GM18909 (cell line): Measurements from ENCODE around the gene GFER.
A peak's percentile ranks its signal among the peaks of the same experiment; 100 is the strongest.
"Not testable (repeated sequence)": the region's sequence is repeated elsewhere in the genome, so short reads cannot be mapped to it uniquely, and the experiment has no call there.

ENCODE experiments used
- ATAC-seq: cut with Tn5 transposase; IDR thresholded peaks from one replicate; pipeline ENCODE4 v1.9.1; 2021; ENCODE audit warnings: mild to moderate bottlenecking; ENCODE audit not compliant: unreplicated experiment, poor library complexity

The GFER gene

DNA sequence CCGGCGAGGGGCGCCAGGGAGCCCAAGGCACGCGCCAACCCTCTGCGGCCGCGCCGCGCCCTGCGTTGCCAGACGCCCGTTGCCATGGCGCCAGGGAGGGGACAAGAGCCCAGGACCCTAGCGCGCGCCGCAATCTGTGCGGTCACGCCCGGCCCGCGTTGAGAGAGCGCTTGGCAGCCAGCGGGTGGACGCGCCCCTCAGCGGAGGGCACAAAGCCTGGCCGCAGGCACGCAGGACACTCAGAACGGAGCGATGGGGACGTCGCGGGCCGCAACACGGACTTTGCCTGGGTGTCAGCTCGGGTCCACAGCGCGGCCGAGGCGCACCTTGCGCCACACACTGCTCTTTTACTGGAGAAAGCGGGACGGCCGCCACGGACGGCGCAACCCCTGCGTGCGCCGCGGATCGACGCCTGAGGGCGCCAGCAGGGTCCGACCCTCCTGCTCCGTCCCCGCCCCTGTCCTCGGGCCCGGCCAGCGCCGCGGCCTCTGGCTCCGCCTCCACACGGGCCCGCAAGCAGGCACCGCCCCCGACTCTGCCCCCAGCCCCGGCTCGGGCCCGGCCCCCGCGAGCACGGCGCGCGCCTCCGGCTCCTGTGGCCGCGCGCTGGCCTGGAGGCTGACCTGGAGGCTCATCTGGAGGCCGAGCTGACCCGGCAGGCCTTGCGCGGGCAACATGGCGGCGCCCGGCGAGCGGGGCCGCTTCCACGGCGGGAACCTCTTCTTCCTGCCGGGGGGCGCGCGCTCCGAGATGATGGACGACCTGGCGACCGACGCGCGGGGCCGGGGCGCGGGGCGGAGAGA, at the start of gene GFER:
GFER (plus strand) TSS at position 650 of the 803 bp plus-strand sequence; CDS start at position 676, 26 bp downstream.
- ATAC-seq, result peak; percentile 83

DNA sequence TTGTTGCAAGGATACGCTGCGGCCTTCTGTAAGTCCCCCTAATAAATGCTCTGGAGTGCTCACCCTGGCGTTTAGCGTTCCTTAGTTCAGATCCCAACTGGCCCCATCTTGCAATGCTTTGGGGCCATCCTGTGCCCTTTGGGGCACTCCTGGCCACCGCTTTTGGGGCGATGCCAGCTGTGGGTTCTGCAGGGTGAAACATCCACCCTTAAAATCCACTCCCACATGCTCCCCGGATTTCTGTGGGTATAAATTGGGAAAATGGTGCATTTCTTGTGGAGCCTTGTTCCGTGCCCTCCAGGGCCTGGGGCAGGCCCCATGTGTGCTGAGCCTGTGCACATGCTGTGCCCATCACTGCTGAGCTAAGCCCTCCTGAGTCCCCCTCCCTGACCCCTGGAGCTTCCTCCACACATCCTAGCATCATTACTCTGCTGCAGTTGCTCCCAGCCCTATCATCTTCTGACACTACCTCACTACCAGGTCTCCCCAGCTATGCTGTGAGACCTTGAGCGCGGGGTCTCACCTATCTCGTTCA, 47.0 kb upstream of the GFER start:
- no peak for ATAC-seq

DNA sequence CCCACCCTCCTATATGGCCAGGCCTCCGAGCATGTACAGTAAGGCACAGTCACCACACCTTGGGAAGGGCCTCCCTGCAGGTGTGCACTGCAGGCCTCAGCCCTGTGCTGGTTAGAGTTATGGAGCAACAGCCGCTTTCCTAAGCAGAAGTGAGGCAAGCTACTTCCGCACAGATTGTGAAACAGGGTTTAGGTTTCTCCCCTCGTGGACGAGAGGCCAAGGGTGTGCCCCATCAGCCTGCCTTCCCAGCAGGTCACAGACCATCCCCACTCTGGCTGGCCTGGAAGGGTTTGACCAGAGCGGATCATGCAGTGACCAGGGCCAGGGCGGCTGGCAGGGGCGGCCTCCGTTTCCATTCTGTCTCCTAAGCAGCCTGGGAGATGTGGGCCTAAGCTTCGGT, 45.7 kb upstream of the GFER start:
- no peak for ATAC-seq

DNA sequence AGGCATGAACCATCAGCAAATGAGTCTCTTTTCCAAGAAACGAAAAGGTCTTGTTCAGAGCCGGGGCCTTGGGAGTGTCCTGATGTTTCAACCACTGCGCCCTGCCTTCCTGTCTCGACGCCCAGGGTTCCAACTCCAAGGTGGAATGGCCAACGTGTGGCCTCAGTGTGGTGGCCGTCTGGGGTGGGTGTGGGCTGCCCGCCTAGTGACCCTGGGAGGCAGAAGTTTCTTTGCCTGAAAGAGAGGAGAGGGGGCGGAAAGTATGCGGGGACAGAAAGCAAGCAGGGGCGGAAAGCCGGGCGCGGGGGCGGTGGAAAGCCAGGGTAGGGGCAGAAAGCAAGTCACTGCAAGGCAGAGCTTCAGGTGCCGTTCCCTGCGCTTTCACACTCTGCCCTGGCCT, 45.1 kb upstream of the GFER start:
- no peak for ATAC-seq

DNA sequence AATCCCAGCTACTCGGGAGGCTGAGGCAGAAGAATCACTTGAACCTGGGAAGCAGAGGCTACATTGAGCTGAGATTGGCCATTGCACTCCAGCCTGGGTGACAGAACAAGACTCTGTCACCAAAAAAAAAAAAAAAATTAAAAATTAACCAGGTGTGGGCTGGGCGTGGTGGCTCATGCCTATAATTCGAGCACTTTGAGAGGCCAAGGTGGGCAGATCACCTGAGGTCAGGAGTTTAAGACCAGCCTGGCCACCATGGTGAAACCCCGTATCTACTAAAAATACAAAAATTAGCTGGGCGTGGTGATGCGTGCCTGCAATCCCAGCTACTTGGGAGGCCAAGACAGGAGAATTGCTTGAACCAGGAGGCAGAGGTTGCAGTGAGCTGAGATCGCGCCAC, 44.2 kb upstream of the GFER start:
- not testable (repeated sequence) for ATAC-seq

DNA sequence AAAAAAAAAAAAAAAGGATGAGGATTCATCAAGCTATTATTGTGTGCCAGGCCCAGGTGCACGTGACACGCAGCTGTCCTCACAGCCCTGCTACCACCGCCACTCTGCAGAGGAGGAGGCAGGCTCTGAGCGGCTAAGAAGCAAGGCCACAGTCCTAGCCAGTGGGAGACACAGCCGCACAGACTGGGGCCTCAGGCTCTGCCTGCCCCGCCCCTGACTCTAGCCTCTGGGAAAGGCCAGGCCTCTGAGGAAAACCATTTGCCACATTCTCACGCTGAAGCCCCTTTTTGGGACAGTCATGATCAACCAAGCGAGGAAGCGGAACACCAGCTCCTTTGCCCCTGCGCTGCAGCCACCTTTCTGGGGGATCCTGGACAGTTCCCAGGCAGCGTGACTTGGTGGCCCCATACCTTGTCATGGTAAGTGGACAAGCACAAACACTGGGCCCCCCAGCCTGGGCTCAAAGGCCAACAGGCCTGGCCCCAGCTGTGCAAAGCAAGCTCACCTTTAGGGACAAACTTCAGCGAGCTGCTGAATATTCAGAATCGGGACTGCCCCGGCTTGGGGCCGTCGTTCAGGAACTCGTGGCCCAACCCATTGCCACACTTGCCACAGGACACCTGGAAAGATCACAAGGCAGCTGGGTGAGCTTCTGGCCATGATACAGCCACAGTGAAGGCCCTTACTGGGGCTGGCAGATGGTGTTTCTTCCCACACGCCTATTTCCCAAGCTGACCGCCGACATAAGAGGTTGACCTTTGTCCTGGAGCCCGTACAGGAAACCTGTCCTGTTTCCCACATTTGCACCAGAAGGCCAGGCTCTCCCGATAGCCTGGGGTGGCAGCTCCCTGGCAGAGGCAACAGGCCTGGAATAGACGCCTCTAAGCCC, 43.5 kb upstream of the GFER start:
- ATAC-seq, result no peak

DNA sequence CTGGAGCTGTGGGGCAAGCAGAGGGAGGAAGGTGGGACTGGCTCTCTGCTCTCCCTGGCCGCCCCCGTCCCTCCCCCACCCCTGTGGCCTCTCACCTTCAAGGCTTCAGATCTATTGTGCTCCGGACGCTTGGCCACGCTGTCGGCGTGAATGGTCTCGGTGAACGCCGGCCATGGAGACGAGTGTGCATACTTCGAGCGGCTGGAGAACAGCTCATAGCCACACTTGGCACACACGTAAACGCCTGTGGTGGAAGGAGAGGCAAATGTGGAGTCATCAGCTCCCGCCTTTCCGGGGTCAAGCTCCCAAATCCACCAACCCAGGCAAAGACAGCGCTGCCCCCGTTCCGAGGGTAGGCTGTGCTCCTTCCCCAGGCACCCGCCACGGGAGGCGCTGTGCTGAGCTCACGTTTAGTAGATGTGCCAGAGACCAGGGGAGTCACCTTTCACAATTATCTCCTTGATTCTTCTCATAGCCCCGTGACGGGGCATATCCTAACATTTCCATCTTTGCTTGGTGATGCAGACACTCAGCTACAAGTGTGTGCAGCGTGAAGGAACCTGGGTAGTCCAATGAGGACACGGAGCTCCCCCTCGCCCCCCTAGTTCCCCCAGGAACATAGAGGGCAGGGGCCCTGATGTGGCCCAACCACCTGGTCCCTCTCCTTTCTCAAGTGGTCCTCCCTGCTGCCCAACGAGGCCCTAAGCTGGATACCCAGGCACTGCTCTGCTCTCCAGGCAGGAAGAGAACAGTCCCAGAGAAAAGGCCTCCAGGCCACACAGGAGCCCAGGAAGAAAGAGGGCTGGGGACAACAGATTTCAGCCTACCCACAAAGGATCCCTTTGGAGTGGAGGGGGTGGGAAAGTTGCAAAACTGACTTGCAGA, 42.6 kb upstream of the GFER start:
- no peak for ATAC-seq

DNA sequence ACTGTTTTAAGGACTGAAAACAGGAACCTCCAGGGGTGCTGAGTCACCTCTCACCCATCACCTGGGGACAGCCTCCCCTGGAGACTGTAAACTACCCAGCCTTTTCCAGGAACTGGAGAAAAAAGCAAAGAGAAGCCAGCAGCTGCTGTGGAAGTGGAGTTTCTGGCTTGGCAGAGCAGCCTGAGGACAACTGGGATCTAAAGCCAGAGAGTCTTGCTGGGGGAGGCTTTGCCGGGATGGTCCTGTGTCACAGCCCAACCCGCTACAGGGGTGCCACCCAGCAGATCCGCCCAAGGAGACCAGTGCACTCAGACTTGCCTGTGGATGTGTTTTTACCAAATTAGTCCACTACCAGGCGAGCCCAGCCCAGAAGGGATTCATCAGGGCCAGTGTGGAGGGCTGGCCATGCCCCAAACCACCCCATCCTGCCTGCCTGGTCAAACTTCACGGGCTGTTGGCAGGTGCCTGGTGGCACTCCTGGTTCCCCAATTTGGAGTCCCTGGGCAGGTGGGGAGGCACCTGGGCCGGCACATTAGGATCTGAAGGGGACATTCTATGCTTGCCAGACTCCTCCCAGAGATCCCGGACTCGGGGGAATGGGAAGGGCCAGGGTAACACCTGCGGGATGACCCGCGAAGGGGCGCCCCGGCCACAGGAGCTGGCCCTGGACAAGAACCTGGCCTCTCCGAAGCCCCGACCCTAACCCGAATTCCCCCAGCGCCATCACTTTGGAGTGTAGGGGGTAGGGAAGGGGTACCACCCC, 41.8 kb upstream of the GFER start:
- ATAC-seq, result no peak

DNA sequence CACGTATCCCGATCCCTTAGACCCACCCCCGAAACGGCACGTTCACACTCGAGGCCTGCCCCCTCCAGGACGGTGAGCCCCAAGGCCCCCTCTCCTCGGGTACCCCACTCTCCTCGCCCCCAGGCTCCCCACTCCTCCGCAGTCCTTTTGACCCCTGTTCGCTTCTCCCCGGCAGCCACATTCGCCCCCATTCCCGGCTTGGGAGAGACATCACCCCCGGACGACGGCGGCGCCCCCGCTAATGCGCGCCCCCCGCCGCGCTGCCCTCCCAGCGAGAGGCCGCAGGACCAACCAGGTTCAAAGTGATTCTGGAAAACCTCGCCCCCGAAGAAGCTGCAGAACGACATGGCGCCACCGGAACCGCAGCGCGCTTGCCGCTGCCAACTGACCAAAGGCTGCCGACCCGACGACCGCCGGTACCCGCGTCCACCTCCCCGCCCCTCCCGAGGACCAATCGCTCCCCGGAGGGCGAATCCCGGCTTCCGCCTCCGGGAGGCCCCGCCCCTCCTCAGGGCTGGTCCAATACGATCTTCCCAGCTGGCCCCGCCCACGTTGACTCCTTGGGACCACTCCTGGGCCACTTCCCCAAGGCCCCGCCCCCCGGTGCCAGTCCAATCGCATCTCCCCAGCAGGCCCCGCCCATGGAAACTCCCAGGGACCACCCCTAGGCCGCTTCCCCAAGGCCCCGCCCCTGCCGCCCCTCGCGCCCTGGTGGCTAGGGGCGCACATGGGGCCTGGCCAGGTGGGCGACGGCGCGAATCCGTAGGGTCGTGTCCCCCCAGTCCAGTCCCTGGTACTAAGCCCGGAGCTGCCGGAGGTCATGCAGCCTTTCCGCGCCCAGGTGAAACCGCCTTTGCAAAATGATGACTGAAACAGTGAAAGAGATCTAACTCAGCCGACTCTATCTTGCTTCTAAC, 40.9 kb upstream of the GFER start, which contains the start of gene MSRB1:
MSRB1 (minus strand) TSS at position 390 of the 917 bp plus-strand sequence; CDS start at position 347, 43 bp downstream.
- ATAC-seq, result peak; percentile 91

DNA sequence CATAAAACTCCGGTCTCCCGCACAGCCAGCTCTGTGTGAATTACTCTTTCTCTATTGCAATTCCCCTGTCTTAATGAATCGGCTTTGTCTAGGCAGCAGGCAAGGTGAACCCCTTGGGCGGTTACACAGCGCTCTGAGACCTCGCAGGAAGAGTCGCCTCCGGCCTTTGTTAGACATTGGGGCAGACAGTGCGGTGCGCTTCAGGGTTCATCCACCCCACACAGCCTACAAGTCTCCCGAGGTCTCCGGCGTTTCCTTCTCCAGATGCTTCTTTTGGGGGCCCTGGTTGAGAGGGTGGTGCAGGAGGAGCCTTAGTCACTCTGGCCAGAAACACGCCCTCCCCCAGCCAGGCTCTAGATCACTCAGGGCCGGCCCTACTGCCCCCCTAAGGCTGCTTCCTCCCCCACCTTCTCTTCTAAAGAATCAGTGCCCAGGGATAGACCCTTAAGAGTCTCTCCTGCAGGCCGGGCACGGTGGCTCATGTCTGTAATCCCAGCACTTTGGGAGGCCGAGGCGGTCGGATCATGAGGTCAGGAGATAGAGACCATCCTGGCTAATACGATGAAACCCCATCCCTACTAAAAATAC, 39.3 kb upstream of the GFER start:
- ATAC-seq, result no peak

DNA sequence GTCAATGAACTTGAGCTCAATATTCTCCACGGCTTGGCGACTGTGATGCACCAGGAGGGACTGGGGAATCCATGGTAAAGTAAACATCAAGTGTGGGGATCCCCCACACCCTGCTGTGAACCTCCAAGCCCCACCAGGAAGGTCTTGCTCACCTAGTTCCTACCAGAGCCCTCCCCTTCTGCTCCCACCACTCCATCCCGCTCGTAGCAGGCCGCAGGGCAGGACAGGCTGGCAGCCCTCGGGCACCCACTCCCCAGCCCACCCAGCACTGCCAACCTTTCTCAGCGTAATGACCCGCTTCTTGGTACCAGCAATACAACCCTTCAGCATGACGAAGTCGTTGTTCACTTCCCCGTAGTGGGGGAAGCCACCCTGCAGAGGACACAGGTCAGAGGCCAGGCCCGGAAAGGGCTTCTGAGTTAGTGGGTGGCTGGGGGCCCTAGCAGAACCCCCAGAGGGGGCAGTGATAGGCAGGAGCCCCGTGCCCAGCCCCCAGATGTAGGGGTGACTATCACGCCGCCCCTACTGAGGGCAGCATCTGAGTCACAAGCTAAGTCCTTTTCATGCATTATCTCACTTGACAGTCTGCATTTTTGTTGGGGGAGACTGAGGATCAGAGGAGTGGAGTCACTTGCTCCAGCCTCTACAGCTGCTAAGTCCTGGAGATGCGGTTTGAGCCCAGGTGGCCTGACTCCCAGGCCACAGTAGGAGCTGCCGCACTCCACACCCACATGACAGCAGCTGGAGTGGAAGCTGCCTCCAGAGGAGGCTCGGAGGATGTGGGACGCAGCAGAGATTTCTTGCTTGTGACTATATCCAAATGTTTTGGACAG, 38.2 kb upstream of the GFER start:
- no peak for ATAC-seq

DNA sequence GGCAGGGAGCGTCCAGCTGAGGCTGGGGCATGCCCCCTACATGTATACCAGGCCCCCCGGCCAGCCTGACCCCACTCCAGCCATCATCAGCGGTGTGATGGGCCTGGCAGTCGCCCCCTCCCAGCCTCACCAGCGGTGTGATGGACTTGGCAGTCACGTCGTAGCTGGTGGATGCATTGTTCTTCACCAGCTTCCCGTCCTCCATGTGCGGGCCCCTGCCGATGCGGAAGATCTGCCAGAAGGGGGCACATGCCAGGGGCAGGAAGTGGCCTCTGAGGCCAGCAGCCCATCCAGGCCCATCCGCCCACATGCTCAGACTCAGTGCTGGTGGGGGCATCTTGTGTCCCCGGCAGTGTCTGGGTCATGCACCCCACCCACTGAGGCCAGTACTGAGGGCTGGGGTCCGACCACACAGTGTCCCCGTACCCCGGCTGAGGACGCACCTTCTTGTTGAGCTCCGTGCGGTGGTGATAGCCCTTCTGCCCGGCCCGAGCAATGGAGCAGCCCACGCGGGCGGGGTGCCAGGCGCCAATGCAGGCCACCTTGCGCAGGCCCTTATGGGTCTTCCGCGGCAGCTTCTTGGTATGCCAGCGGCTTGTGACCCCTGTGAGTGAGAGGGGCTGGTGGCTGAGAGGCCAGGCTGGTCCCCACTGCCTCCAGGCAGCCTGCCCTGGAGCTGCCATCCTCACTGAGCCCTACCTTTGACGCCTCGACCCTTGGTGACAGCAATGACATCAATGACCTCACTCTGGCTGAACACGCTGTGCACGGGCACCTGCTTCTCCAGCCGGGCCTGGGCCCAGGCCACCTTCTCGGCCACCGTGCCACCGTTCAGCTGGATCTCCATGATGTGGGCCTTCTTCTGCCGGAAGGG, 37.3 kb upstream of the GFER start:
- ATAC-seq, result no peak

DNA sequence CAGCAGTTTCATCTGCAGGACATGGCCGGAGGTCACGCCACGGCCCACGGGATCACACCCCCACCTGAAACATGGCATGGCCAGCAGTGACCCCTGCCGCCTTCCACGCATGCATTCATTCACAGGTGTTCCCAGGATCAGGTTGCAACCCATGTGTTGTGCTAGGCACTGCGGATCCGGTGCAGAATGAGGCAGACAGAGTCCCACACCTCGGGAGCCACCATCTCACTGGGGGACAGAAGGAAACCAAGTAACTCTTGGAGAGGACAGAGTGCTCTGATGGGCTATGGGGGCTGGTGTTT, 36.7 kb upstream of the GFER start:
- ATAC-seq, result no peak

DNA sequence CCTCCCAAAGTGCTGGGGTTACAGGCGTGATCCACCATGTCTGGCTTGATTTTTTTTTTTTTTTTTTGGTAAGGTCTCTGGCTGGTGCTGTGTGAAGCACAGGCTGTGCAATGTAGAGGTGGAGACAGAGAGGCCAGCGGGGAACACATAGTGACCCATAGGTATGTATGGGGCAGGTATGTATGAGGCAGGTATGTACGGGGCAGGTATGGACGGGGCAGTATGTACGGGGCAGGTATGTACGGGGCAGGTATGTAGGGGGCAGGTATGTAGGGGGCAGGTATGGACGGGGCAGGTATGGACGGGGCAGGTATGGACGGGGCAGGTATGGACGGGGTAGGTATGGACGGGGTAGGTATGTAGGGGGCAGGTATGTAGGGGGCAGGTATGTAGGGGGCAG, 34.5 kb upstream of the GFER start:
- ATAC-seq, result no peak

DNA sequence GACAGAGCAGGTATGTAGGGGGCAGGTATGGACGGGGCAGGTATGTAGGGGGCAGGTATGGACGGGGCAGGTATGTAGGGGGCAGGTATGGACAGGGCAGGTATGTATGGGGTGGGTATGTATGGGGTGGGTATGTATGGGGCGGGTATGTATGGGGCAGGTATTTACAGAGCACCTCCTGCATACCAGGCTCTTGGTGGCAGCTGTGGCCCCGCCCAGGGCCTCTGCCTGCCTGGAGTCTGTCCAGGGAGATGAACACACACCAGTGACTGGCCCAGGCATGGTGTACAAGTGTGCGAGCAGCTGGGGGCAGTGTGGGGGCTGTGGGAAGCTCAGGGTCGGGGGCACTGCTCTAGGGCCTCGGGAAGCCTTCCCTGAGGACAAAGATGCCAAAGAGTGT, 33.9 kb upstream of the GFER start:
- no peak for ATAC-seq

DNA sequence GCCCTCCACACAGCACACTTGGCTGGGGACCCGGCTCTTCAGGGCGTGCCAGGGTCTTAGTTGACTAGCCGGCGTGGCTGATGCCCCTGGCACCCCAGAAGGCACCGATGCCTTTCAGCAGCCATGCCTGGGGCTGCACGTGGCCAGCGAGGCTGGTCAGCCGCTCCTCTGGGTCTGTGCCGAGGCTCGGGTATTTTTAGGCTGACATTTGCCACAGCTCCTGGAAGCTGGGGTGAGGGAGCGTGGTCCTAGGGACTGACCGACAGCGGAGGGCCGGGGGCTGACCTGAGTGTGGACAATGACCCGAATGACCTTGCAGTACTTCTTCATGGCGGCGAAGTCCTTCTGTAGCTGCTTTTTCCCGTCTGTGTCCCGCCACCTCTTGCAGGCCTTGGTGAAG, 33.4 kb upstream of the GFER start:
- ATAC-seq, result no peak
